D721Med (cell line): ENCODE results near the gene MAPKAP1.

Experiments used
- DNase-seq: peaks from one replicate; pipeline ENCODE4 v3.0.0; 2011; ENCODE audit warnings: low spot score; ENCODE audit not compliant: insufficient read length
- FAIRE-seq: peaks from 2 replicates; lab custom pipeline; 2011; peaks lifted over from hg19 to GRCh38; lab: Jason Lieb, UNC
- TF ChIP-seq, protein P1 (sequence below): IDR thresholded peaks from 2 replicates; pipeline ENCODE4 v1.5.1; 2012; ENCODE audit warnings: mild to moderate bottlenecking, control low read depth; ENCODE audit not compliant: insufficient read depth; ENCODE audit errors: missing control alignments

MAPKAP1 gene

DNA sequence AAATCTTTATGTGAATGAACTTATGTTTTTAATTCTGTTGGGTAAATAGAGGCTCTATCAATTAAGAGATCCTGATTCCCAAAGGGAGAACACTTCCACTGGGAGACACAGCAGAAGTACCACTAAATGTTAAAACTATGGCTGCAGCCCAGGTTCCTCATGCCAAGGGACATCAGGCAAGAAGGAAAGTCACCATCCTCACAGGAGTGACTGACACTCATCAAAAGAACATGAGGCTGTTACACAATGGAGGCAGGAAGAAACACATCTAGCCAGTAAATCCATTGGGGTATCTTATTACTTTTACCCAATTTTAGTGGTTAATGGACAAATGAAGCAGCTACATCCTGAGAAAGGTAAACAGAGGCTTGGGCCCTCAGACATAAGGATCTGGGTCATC is 94.4 kb downstream of the MAPKAP1 start:
- FAIRE-seq (no peak), DNase-seq (no peak)
- TF ChIP-seq, protein P1, sequence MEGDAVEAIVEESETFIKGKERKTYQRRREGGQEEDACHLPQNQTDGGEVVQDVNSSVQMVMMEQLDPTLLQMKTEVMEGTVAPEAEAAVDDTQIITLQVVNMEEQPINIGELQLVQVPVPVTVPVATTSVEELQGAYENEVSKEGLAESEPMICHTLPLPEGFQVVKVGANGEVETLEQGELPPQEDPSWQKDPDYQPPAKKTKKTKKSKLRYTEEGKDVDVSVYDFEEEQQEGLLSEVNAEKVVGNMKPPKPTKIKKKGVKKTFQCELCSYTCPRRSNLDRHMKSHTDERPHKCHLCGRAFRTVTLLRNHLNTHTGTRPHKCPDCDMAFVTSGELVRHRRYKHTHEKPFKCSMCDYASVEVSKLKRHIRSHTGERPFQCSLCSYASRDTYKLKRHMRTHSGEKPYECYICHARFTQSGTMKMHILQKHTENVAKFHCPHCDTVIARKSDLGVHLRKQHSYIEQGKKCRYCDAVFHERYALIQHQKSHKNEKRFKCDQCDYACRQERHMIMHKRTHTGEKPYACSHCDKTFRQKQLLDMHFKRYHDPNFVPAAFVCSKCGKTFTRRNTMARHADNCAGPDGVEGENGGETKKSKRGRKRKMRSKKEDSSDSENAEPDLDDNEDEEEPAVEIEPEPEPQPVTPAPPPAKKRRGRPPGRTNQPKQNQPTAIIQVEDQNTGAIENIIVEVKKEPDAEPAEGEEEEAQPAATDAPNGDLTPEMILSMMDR, result no peak

DNA sequence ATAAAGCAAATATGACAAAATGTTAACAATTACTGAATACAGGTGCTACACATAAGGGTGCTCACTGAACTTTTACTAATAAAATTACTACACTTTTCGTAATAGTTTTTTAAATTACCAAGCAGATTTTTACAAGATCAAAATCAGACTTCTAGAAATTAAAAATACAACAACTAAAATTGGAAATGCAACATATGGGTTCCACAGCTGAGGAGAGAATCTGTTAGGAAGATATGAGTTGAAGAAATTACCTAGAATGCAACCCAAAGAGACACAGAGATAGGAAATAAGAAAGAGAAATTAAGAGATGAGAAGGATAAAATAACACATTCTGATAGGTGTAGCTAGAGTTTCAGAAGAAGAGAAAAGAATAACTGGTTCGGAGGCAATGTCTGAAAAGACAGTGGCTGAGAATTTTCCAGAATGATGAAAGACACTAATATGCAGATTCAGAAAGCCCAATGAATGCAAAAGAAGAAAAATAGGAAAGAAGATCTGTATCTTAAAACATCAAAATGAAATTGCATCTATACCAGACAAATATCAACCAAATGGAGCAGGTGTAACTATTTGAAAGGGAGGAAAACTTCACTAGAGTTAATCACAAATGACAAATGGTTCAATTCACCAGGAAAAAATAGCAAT is 95.8 kb downstream of the MAPKAP1 start:
- DNase-seq (no peak), FAIRE-seq (no peak)
- TF ChIP-seq, protein P1, result no peak

DNA sequence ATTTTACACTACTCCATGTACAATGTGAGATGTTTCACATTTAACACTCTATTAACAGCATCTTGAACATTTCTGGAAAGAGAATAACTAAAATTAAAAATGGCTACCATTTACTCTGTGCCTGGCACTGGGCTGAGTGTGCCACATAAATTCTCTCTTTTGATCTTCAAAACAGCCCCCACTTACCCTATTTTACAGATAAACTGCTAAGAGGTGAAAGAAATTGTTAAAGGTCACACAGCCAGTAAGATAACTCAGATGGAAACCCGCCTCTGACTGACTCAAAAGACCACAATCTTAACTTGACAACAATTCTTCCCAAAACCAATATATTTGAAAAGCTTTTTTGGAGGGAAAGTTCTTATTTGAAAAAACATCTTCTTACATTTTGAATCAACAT is 97.3 kb downstream of the MAPKAP1 start:
- FAIRE-seq, result no peak
- TF ChIP-seq, protein P1, result no peak
- DNase-seq, result no peak

DNA sequence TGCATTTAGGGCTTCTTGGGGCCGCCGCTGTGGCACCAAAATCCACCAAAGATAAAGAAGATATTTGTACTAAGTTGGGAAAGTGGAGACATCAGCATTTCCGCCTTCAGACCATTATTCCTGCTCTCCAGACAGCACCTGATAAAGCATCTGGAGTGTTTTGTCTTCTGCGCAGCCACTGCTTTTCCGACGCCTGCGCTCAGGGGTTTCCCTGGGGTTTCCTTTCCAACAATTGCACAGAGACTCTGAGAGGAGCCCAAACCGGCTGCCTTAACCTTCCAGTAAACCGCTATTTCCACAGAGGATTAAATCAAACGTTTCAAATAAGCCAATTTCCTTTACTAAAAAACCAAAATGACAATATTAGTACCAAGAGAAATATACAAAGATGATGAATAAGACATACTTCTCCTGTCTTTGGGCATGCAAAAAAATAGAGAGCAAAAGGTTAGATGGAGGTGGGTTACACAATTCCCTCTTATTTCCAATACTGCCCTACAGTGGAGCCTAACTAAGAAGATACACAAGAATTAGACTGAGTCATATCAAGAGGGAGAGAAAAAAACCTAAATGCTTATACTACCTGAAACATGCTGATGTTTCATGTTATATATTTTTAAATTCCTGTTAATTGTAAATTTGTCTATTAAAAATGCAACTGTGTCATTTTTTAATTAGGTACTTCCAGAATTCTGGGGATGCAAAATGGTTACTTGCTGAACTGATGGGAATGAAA is 98.4 kb downstream of the MAPKAP1 start:
- TF ChIP-seq, protein P1, result no peak
- no peak for DNase-seq
- FAIRE-seq, result no peak

DNA sequence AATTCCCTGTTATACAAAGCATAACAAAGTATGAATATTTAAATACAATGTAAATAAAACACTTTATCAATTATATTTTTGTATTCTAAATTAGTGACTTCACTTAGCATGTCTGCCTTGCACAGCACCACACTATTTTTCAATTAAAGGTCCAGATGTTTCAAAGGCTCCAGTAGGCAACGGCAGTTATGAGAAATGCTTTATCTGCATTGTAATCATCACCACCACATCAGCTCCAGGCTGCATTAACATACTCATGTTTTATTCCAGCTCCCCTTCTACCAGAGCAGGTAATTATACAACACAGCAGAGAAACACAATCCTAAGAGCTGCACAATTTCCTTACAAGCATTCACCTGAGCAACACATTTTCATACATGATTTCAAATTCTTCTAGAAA is 102.8 kb downstream of the MAPKAP1 start:
- FAIRE-seq (no peak), DNase-seq (no peak)
- TF ChIP-seq, protein P1, result no peak

DNA sequence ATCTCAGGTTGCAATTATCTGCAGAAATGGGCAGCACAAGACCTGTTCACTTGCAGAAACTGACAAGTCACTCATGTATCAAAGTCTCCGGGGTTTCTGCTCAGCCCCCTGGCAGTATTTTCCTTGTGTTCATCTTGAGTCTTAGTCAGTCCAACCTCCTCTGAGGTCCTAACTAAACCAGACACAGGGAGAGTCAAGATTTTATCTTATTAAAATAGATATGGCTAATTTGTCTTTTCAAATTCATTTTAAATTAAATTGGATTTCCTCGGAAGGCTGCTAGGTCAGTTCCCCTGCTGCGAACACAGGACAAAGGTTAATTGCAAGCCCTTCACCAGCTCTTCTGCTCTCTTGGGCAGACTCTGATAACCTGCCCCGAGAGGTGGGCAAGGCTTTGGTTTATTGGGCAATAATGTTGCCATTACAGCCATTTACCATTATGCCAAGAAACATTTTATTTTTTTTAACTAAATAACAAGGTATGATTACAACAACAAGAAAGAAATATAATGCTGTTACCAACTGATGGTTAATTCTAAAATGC is 103.5 kb downstream of the MAPKAP1 start:
- DNase-seq (no peak), FAIRE-seq (no peak)
- TF ChIP-seq, protein P1, result no peak

DNA sequence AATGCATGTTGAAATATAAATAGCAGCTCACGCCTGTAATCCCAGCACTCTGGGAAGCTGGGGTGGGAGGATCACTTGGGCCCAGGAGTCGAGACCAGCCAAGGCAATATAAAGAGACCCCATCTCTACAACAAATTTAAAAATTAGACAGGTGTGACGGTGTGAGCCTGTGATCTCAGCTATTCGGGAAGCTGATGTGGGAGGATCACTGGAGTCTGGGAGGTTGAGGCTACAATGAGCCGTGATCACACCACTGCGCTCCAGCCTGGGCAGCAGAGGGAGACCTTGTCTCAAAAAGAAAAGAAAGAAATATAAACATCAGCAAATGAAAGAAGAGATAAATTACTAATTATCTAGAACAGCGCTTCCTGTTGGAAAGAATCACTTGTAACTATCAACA is 105.0 kb downstream of the MAPKAP1 start:
- TF ChIP-seq, protein P1, result no peak
- DNase-seq (no peak), FAIRE-seq (no peak)
